Stimulated activated CD8-positive, alpha-beta memory T cell treated with anti-CD3 and anti-CD28 coated beads, Interleukin-7, amount 100 ng/mL, for 48 hours (primary cell): ENCODE data around the gene TBL2.
"Not testable (repeated sequence)": the region's sequence is repeated elsewhere in the genome, so short reads cannot be mapped to it uniquely, and the experiment has no call there.

Experiments
- DNase-seq, 2 donors: peaks; one replicate each; pipeline ENCODE4 v3.0.0-alpha.2; 2020; ENCODE audit warnings: low read depth in 1 of 2; ENCODE audit errors: extremely low read depth in 1 of 2

The TBL2 gene

GRCh38 chr7:73606801-73607691, 28.7 kb upstream of the TBL2 start:
- peak; percentile 18 to 19 for DNase-seq

GRCh38 chr7:73605601-73606220, 27.3 kb upstream of the TBL2 start:
- no peak for DNase-seq

DNA sequence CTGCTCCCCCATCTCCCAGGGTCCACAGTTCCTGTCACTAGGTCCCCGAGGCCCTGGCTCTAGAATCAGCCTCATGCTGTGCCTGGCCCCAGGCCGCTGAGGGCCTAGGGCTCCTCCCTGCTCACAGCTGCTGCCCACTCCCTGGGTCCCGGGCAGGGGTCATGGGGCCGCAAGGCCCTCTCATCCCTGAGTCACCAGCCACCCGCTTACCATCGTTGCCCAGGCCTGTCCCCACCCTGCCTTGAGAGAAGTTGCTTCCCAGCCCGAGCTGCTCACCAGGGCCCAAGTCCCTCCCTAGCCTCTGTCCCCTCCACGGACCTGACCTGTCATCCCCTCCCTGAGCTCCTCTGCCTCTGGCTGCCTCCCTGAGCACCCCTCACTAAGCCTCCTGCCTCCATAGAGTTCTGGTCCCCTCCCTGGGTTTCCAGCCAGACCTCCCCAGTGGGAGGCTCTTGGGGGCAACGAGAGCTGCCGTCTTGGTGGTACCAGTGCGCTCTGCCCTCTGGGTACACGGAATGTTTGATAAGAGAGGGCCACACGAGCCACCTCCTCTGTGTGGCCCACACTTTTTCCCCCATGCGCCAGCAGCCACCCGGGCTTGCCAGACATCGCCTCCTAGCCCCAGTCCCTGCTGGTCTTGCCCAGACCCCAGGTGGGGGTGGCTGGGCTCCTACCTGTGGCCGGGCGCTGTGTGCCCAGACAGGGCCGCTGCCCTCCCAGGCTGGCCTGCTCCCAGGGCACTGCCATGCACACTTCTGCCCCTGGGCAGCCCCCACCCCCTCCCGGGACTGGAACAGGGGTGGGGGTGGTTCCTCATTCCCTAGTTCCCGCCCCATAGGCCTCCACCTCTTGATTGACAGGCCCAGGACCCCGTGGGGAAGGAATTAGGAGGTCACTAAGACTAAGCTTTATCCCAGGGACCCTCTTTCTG, 24.6 kb upstream of the TBL2 start:
- DNase-seq = no peak

GRCh38 chr7:73599916-73600315, 21.5 kb upstream of the TBL2 start:
- no peak for DNase-seq

DNA sequence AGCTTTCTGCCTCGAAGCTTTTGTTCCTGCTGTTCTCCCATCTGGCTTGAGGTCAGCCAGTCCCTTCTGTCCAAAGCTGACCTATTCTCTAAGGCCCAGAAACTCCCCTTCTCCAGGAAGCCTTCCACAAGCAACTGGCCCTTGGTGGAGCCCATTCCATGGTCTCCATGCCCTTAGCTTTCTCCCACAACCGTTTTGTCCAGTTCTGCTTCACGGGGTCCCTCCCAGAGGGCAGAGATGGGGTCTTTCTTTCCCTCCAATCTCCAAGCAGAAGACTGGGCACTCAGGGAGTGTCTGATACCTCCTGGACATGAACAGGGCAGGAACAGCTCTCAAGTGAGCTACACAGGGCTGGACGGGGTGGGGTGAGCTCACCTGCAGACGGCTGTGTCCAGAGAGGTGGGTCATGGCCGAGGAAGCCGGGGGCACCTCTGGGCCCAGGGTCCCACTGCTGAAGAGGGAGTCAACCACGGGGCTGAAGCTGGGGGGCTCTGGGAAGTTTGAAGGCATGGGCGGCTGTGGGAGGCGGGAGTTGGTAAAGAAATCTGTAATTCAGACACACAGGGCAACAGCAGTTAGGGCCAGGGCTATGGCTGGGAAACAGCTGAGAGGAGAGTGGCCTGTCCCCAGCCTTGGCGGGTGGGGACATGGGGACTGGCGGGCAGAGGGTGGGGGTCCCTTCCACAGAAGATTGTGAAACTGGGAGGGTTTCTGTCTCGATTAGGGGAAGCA, 20.9 kb upstream of the TBL2 start:
- no peak for DNase-seq

GRCh38 chr7:73597978-73598782, 19.8 kb upstream of the TBL2 start:
- no peak for DNase-seq

DNA sequence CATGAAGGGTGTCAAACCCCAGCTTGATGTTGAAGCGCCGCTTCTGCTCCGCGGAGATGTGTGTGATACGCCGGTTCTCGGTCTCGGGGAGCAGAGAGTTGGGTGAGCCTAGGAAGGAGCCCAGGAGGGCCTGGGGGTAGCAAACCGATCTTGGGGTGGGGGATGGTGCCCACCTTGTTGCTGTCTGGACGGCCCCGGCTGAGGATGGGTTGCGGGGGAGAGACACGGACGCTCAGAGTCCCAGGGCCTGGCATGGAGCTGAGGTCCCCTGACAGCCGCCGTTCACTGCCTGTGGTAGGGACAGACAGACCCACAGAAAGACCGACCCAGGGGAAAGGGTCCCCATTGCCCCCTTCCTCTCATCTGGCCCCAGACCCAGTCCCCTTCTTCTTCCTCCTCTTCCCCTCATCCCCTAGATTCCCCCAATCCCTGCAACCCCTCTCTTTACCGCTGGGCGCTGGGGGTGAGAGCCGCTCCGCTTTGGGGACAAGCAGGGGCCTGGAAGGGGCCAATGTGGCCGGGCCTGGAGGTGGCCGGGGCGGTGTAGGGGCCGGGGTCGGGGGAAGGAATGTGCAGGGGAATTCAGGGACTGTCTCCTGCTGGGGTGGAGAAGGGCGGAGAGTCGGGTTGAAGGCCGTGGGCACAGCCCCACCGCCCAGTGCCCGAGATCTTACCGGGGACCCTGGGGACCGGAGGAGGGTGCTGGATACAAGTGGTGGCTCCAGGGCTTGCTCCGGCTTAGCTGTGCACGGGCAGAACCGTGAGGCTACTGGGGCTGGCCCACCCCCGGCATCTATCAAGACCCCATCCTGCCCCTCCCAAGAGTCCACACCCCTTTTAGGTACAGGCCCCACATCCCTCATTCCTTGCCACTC, 18.0 kb upstream of the TBL2 start:
- DNase-seq = no peak

DNA sequence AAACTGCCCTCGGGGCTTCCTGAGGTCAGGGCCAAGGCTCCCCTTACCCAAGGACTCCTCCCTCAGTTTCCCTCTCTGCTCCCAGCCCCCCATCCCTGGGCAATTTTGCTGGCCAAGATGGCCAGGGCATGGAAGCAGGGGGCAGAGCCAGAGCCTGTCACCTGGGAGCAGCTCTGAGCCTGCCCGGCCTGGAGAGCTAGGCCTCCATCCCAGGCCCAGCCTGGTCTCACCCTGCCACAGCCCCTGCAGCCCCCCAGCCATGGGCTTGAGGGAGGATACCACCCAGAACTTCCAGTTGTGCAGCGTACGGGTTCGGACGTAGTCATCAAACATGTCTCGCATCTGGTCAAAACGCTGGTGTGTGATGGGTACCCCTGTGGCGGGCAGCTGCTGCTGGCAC, 17.0 kb upstream of the TBL2 start:
- DNase-seq = no peak

- no peak for DNase-seq
These were observed 15.0 kb upstream of the TBL2 start for GRCh38 chr7:73593207-73594045.

- DNase-seq = no peak
These were observed 8.5 kb upstream of the TBL2 start for GRCh38 chr7:73586911-73587310.

- DNase-seq = no peak
These were observed 6.8 kb upstream of the TBL2 start for GRCh38 chr7:73585196-73585595.

- no peak for DNase-seq
These were observed 4.4 kb upstream of the TBL2 start for GRCh38 chr7:73582664-73583202.

GRCh38 chr7:73581006-73581405, 2.6 kb upstream of the TBL2 start:
- DNase-seq = not testable (repeated sequence)

DNA sequence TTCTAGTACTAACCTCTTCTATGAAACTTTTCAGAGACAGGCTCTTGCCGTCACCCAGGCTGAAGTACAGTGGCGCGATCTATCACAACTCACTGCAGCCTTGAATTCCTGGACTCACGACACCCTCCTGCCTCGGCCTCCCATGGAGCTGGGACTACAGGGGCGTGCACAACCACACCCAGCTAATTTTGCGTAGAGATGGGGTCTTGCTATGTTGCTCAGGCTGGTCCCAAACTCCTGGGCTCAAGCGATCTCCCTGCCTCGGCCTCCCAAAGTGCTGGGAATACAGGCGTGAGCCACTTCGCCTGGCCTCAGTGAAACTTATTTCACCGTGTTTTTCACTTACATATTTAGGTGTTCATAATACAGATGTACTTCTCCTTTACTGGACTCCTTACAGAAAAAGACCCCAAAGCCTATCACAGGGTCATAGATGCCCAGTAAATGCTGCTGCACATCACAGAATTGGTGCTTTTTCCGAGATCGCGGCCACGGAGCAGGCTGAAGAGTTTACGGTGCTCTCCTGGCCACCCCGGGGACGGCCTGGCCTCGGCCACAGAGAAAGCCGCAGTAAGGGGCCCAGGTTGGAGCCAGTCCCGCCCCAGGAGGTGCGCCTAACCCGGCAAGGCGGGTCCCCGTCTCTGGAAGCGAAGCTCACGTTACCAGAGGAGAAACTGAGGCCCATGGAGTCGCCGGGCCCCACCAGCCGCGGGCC, 595 bp downstream of the TBL2 start:
- DNase-seq = no peak

DNA sequence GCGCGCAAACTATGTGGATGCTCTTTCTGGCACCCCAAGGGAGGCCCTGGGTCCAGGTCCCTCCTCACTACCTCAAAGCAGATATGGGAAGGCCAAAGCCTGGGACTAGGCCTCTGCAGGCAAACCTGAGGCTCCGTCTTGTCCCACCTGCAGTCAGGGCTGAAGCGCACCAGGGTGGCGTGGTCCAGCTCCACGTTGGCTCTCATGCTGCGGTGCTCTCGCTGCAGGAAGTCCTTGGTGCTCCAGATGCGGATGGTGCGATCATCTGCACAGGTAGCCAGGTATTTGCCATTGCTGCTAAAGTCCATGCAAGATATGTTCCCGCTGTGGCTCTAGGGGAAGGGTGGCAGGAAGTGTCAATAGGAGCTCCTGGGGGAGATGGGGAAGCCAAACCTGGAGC, 4.6 kb downstream of the TBL2 start:
- DNase-seq = no peak

DNA sequence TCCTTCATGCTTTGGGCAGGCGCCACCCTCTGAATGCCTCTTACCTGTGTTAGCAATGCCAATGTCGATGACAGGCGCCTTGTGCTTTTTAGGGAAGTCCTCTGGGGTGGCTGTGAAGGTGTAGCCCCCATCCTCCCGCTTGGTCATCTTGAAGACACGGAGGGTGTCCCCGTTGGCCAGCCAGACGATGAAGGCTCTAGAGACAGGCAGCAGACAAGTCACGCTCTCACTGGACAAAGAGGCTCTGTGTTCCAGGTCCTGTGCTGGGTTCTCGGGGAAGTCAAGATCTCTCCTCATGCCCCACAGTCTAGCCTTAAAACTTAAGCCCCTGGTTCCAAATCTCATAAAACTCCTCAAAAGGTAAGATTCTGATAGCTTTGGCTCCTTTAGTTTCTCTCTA, 5.1 kb downstream of the TBL2 start:
- no peak for DNase-seq

- no peak for DNase-seq
These were observed 5.6 kb downstream of the TBL2 start for GRCh38 chr7:73572767-73573186.
